A673 (cell line): ENCODE data around the gene STAT6.

ENCODE experiments used
- EZH2 ChIP-seq: fragments of 200-600 bp; sonication (generic); IDR thresholded peaks from 2 replicates; pipeline ENCODE4 v1.6.1; 2017; ENCODE audit warnings: borderline replicate concordance, low read depth, mild to moderate bottlenecking, mixed read lengths, antibody characterized with exemption, low read length; ENCODE audit not compliant: poor library complexity, severe bottlenecking
- TF ChIP-seq, protein P1 (sequence below): fragments of 300-800, 200-600 bp; sonication (generic); conservative IDR thresholded peaks from 2 replicates; pipeline ENCODE4 v1.5.1; 2017; ENCODE audit warnings: low read depth, mild to moderate bottlenecking, antibody characterized with exemption, low read length, moderate library complexity, mixed read lengths

DNA sequence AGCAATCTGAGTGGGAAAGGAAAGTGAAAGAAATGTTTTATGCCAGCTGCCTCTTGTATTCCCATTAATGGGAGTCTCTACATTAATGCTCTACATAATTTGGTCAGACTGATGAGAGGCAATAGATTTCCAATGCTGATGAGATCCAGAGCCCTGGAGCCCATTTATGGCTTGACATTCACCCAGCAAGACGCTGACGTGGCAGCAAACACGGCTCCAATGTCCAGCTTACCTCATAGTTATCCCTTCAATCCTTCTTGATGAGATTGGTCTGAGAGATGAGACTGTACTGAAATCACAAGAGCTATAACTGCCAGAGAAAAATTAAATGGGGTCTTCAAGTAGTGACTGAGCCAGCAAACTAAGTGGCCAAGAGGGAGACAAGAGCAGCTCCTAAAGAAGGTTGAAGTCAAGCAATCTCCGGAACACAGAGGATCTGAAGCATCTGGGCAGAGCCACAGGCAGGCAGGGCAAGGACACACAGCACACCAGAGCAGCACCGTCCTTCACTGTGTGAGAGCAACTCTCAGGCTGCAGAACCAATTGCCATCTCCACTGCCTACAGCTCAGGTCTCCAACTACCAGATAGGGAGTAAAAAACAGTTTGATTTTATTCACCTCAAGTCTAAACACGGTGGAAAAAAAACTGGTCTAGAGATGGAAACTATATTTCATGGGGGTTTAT, 54.0 kb downstream of the STAT6 start:
- TF ChIP-seq, protein P1, sequence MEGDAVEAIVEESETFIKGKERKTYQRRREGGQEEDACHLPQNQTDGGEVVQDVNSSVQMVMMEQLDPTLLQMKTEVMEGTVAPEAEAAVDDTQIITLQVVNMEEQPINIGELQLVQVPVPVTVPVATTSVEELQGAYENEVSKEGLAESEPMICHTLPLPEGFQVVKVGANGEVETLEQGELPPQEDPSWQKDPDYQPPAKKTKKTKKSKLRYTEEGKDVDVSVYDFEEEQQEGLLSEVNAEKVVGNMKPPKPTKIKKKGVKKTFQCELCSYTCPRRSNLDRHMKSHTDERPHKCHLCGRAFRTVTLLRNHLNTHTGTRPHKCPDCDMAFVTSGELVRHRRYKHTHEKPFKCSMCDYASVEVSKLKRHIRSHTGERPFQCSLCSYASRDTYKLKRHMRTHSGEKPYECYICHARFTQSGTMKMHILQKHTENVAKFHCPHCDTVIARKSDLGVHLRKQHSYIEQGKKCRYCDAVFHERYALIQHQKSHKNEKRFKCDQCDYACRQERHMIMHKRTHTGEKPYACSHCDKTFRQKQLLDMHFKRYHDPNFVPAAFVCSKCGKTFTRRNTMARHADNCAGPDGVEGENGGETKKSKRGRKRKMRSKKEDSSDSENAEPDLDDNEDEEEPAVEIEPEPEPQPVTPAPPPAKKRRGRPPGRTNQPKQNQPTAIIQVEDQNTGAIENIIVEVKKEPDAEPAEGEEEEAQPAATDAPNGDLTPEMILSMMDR: no peak
- no peak for TF ChIP-seq EZH2
